K562 treated with DMSO at 1 percent for 4 hours (cell line): Measurements from ENCODE around the gene RADX. TPM values are rescaled to one million over a fixed set of nuclear protein-coding genes. Genes with fewer than 3 reads are reported as not detected.

ENCODE experiments used
- total RNA-seq: library from RNA; unstranded; fragments of 300-600 nt; gene quantifications from 2 replicates; pipeline ENCODE4 v1.2.3, GENCODE V29; 2022; ENCODE audit not compliant: insufficient read depth

Gene RADX
- not detected in 2 replicates for total RNA-seq

GRCh38 chrX:106611679-106612392 lies at the start of gene RADX:
Gene RADX (plus strand): TSS chrX:106611978. CDS start chrX:106612081, 103 bp downstream.

GRCh38 chrX:106726485-106727437 lies 115.0 kb downstream of the RADX start, which contains the start of gene RNF128:
Gene RNF128 (plus strand): TSS chrX:106726701. CDS start chrX:106726914, 213 bp downstream.

Other genes starting within 250 kb of the RADX start
- gene RNF128, start 114.7 kb downstream of the RADX start, total RNA-seq: not detected in 2 replicates
- gene TBC1D8B, start 190.7 kb downstream of the RADX start, total RNA-seq: 0.23 and 0.28 TPM in 2 replicates